Activated gamma-delta T cell treated with anti-CD3 and anti-CD28 coated beads, Interleukin-2, amount 50 U/mL, for 16 hours (primary cell): ENCODE data around the gene CABP2.
"Not testable (repeated sequence)": the region's sequence is repeated elsewhere in the genome, so short reads cannot be mapped to it uniquely, and the experiment has no call there.

Experiments used
- DNase-seq: peaks from one replicate; pipeline ENCODE4 v3.0.0-alpha.2; 2020; ENCODE audit warnings: low read depth

Gene CABP2

GRCh38 chr11:67494371-67495233 is 28.6 kb downstream of the CABP2 start:
- no peak for DNase-seq

GRCh38 chr11:67493548-67494370 is 29.5 kb downstream of the CABP2 start:
- DNase-seq = no peak

GRCh38 chr11:67492801-67493547 is 30.3 kb downstream of the CABP2 start:
- DNase-seq = no peak

- no peak for DNase-seq
Observed at GRCh38 chr11:67492069-67492727, 31.0 kb downstream of the CABP2 start.

GRCh38 chr11:67491276-67492068 is 31.8 kb downstream of the CABP2 start:
- no peak for DNase-seq

- no peak for DNase-seq
Observed at GRCh38 chr11:67490727-67491065, 32.5 kb downstream of the CABP2 start.

- no peak for DNase-seq
Observed at GRCh38 chr11:67489885-67490726, 33.1 kb downstream of the CABP2 start.

- DNase-seq = no peak
Observed at GRCh38 chr11:67489203-67489884, 33.9 kb downstream of the CABP2 start.

GRCh38 chr11:67486481-67487195 is 36.6 kb downstream of the CABP2 start:
- DNase-seq = no peak

GRCh38 chr11:67485873-67486361 is 37.3 kb downstream of the CABP2 start:
- DNase-seq = not testable (repeated sequence)

GRCh38 chr11:67484847-67485311 is 38.4 kb downstream of the CABP2 start:
- peak; percentile 43 for DNase-seq

- peak; percentile 23 for DNase-seq
Observed at GRCh38 chr11:67483831-67484665, 39.2 kb downstream of the CABP2 start.

GRCh38 chr11:67482827-67483798 is 40.1 kb downstream of the CABP2 start, which contains the start of gene AIP:
Gene AIP (plus strand): TSS chr11:67483026. CDS start chr11:67483159, 133 bp downstream.
- peak; percentile 95 for DNase-seq

GRCh38 chr11:67482275-67482826 is 40.9 kb downstream of the CABP2 start:
- DNase-seq = no peak

- not testable (repeated sequence) for DNase-seq
Observed at GRCh38 chr11:67477344-67478050, 45.7 kb downstream of the CABP2 start.
